ENCODE measurements around the gene MALT1. TPM values are rescaled to one million over a fixed set of nuclear protein-coding genes. Genes with fewer than 3 reads are reported as not detected.
"Not testable (repeated sequence)": the region's sequence is repeated elsewhere in the genome, so short reads cannot be mapped to it uniquely, and the experiment has no call there.

MALT1 gene
- total and polyA plus RNA-seq, 2 donors: 8.1 to 48.5 TPM

DNA sequence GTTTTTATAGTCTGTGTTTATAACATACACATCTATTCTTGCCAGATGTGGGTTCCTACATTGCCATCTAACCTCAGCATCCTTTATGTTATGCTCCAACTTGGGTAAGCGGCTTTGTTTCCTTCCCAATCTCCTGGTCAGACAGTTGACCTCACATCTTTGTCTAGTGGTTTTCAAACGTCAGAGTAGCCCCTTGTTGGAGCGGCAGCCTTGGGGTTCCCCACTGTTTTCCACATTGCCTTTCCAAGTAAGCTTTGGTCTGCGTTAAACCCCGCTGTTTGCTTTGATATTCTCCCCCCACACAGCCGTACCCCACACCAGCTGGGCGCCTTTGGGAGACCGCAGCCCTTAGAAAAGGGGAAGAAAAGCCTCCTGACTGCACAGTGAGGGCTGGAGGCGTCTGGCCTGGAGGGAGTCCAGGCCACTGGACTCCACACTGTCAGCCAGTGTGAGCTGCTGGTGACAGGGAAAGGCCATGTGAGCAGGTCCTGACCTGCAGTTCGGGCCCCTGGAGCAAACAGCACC is 83.3 kb downstream of the MALT1 start:
- 47% methylated on average over 10 of the region's 10 CpGs for WGBS
- no peaks in the 10 kb centered on the region for H3K4me1 ChIP-seq (ENCODE audit: insufficient read depth)
- no peak overlapping the region for H3K27ac ChIP-seq (ENCODE audit: low read depth)
- no peak for DNase-seq (ENCODE audit: extremely low spot score)
- H3K4me3 ChIP-seq (ENCODE audit: low read depth, low read length): no peak overlapping the region
- H3K36me3 ChIP-seq (ENCODE audit: insufficient read depth): no peaks in the 10 kb centered on the region

DNA sequence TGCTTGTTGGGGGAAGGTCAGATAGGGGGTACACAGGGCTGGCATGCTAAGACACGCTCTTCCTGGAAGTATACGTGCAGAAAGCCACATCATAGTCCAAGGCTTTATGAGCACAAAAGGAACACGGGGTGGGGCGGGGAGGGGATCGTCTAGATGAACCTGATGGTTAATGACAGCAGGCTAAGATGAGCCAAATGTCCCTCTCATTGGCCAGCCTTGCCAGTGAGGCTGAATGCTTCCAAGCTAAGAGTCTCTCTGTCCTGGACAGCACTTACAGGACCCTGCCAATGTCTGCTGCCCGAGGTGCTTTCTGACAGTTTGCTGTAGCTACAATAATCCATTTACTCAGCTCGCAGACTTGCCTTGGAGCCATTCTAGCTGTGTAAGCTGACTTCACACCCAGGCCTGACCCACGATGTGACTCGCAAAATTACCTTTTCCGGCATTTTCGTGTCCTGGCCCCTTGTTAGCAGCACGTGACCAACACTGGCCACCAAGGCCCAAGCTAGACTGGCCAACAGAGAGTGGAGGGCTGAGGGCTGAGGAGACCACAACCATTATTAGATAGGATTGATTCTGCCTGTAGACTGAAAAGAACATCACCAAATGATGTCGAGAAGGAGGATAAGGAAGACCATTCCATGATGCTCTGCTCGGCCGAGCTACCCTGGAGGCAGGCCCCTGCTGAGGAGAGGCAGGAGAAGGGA is 84.2 kb downstream of the MALT1 start:
- no peak overlapping the region for H3K27ac ChIP-seq (ENCODE audit: low read depth)
- no peaks in the 10 kb centered on the region for H3K4me1 ChIP-seq (ENCODE audit: insufficient read depth)
- DNase-seq (ENCODE audit: extremely low spot score): peak; percentile 50
- 79% methylated on average over 15 of the region's 15 CpGs for WGBS
- no peaks in the 10 kb centered on the region for H3K36me3 ChIP-seq (ENCODE audit: insufficient read depth)
- no peak overlapping the region for H3K4me3 ChIP-seq (ENCODE audit: low read depth, low read length)

DNA sequence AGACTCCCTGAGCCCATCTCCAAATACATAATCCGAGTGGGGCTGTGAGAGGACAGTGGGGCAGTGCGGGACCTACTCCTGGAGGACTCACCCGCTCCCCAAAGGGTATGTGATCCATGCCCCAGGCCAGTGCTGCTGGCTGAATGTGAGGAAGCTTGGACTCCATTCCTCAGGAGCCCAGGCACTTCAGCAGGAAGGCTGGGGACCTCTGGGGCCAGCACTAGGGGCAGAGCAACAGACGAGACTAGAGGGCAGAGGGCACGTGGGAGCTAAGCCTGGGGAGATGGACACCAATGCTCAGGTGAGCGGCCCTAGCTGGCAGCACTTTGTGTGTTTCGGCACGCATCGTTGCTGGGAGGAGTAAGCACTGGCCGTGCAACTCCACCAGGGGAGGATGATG is 84.9 kb downstream of the MALT1 start:
- Histone ChIP-seq H3K4me1 (ENCODE audit: insufficient read depth) (no peaks in the 10 kb centered on the region), H3K36me3 (ENCODE audit: insufficient read depth) (no peaks in the 10 kb centered on the region), H3K4me3 (ENCODE audit: low read depth, low read length) (no peak overlapping the region), H3K27ac (ENCODE audit: low read depth) (no peak overlapping the region)
- DNase-seq (ENCODE audit: extremely low spot score): no peak
- WGBS: 94% methylated on average over 10 of the region's 10 CpGs

DNA sequence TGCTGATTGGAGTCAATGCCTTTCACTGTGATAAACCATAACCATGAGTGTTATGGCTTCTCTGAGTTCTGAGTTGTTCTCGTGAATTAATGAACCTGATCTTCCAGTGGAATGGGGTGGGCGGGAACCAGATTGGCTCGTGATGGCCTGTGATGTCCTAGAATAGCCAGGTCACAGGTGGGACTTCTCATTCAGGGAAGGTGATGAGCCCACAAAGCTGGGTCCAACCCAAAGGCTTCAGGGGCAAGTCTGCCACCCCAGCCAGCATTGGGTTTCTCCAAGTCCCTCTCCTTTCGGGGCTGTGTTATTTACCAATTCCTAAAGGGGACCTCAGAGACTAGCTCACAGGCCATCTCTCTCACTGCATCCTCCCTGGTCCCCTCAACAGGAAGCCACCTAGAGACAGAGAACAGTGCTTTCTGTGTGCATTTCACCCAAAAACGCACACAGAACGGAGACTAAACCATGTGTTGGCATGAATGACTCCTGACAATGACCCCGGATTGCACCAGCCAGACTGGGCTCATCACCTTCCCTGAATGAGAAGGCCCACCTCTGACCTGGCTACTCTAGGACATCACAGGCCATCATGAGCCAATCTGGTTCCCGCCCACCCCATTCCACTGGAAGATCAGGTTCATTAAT is 85.5 kb downstream of the MALT1 start:
- 92% methylated on average over 8 of the region's 8 CpGs for WGBS
- DNase-seq (ENCODE audit: extremely low spot score): no peak
- no peak overlapping the region for H3K4me3 ChIP-seq (ENCODE audit: low read depth, low read length)
- H3K36me3 ChIP-seq (ENCODE audit: insufficient read depth): no peaks in the 10 kb centered on the region
- H3K27ac ChIP-seq (ENCODE audit: low read depth): no peak overlapping the region
- H3K4me1 ChIP-seq (ENCODE audit: insufficient read depth): no peaks in the 10 kb centered on the region

GRCh38 chr18:58757351-58757750 is 86.1 kb downstream of the MALT1 start:
- H3K36me3 ChIP-seq (ENCODE audit: insufficient read depth); H3K4me3 ChIP-seq (ENCODE audit: low read depth, low read length); H3K27ac ChIP-seq (ENCODE audit: low read depth); H3K4me1 ChIP-seq (ENCODE audit: insufficient read depth); DNase-seq (ENCODE audit: extremely low spot score): not testable (repeated sequence)
- 95% methylated on average over 7 of the region's 7 CpGs for WGBS

- no peak overlapping the region for H3K27ac ChIP-seq (ENCODE audit: low read depth)
- no peaks in the 10 kb centered on the region for H3K4me1 ChIP-seq (ENCODE audit: insufficient read depth)
- no peak for DNase-seq (ENCODE audit: extremely low spot score)
- no peak overlapping the region for H3K4me3 ChIP-seq (ENCODE audit: low read depth, low read length)
- H3K36me3 ChIP-seq (ENCODE audit: insufficient read depth): no peaks in the 10 kb centered on the region
- 82% methylated on average over 3 of the region's 3 CpGs for WGBS
Observed at GRCh38 chr18:58758046-58758445, 86.8 kb downstream of the MALT1 start.

- DNase-seq (ENCODE audit: extremely low spot score): no peak
- 84% methylated on average over 9 of the region's 9 CpGs for WGBS
- Histone ChIP-seq H3K36me3 (ENCODE audit: insufficient read depth) (no peaks in the 10 kb centered on the region), H3K4me1 (ENCODE audit: insufficient read depth) (no peaks in the 10 kb centered on the region), H3K4me3 (ENCODE audit: low read depth, low read length) (no peak overlapping the region), H3K27ac (ENCODE audit: low read depth) (no peak overlapping the region)
Observed at GRCh38 chr18:58758606-58759005, 87.3 kb downstream of the MALT1 start.

DNA sequence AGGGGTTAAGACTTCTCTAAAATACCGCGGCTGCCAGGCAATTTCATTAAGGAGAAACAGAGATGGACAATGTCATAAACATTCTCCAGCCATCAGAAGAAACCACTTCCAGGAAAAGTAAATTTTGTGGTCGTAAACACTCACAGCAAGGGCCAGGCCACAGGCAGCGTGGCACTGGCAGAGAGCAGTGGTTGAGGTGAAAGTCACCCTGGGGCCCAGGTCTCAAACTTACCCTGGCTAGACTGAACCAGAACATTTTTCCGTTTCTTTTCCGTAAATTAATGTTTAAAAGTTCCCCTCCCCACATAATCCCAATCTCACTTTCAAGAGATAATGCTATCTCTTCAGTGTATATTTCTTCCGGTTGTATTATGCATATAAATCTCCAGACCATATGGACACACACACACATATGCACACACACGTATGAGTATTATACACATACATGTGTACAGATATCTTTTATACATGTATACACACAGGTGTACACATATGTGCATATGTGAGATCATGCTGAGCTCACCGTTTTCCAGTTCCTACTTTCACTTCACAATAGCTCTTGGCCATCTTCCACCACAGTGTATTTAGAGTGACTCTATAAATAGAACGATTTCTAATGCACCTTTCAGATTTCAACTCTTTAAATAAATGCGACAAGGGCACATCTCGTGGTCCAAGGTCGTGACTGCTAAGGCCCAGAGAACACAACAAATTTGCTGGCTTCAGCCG is 90.1 kb downstream of the MALT1 start:
- 62% methylated on average over 14 of the region's 14 CpGs for WGBS
- Histone ChIP-seq H3K36me3 (ENCODE audit: insufficient read depth) (no peaks in the 10 kb centered on the region), H3K4me1 (ENCODE audit: insufficient read depth) (no peaks in the 10 kb centered on the region), H3K4me3 (ENCODE audit: low read depth, low read length) (no peak overlapping the region), H3K27ac (ENCODE audit: low read depth) (no peak overlapping the region)
- DNase-seq (ENCODE audit: extremely low spot score): no peak

DNA sequence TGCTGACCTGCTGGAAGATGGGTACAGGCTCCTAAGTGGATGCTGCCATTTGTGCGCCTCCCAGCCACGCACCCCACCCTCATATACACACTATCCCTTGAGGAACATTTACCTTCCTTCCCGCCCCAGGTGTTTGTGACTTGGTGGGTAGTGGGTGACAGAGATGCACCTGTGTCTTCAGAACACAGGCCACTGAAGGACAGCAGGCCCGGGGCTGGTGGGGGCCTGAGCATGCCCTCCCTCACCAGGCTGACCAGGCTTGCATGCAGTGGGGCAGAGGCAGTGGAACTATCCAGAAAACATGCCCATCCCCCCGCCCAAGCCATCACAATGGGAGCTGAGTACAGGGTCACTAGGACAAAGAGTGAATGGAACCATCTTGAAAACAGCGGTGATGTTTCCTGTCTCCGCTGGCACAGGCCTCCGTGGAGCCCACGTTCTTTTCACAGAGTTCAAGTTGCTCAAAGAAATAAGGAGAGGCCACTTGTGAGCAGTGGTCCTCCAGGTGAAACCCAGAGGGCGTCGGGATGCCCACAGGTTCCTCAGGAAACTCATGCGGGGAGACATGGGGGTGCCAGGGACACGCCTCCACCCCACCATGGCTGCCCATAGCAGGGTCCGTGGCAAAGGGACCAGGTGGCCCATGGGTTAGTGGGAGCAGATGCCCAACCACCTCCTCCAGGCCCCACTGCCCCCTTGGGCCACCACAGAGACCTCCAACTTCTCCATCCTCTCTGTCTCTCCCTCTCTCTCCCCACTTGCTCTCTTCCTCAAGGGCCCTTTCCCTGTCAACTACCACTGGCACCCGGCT is 90.9 kb downstream of the MALT1 start:
- DNase-seq (ENCODE audit: extremely low spot score): no peak
- Histone ChIP-seq H3K4me1 (ENCODE audit: insufficient read depth) (no peaks in the 10 kb centered on the region), H3K4me3 (ENCODE audit: low read depth, low read length) (no peak overlapping the region), H3K36me3 (ENCODE audit: insufficient read depth) (no peaks in the 10 kb centered on the region), H3K27ac (ENCODE audit: low read depth) (no peak overlapping the region)
- 93% methylated on average over 15 of the region's 15 CpGs for WGBS

- Histone ChIP-seq H3K36me3 (ENCODE audit: insufficient read depth) (no peaks in the 10 kb centered on the region), H3K4me1 (ENCODE audit: insufficient read depth) (no peaks in the 10 kb centered on the region), H3K27ac (ENCODE audit: low read depth) (no peak overlapping the region), H3K4me3 (ENCODE audit: low read depth, low read length) (no peak overlapping the region)
- no peak for DNase-seq (ENCODE audit: extremely low spot score)
- WGBS: 90% methylated on average over 10 of the region's 10 CpGs
Observed at GRCh38 chr18:58762781-58763171, 91.5 kb downstream of the MALT1 start.

DNA sequence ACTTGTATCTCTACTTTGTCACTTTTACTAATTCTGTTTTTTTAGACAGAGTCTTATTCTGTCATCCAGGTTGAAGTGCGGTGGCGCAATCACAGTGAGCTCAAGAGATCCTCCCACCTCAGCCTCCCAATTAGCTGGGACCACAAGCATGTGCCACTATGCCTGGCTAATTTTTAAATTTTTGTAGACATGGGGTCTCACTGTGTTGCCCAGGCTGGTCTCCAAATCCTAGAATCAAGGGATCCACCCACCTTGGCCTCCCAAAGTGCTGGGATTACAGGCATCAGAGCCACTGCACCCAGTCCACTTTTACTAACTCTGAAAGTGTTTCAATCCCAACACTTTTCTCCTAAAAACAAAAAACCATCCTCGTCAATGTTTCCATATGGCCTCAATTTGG is 94.9 kb downstream of the MALT1 start:
- no peak for DNase-seq (ENCODE audit: extremely low spot score)
- WGBS: 76% methylated on average over 3 of the region's 3 CpGs
- Histone ChIP-seq H3K4me3 (ENCODE audit: low read depth, low read length) (no peak overlapping the region), H3K27ac (ENCODE audit: low read depth) (no peak overlapping the region), H3K4me1 (ENCODE audit: insufficient read depth) (no peaks in the 10 kb centered on the region), H3K36me3 (ENCODE audit: insufficient read depth) (no peaks in the 10 kb centered on the region)

DNA sequence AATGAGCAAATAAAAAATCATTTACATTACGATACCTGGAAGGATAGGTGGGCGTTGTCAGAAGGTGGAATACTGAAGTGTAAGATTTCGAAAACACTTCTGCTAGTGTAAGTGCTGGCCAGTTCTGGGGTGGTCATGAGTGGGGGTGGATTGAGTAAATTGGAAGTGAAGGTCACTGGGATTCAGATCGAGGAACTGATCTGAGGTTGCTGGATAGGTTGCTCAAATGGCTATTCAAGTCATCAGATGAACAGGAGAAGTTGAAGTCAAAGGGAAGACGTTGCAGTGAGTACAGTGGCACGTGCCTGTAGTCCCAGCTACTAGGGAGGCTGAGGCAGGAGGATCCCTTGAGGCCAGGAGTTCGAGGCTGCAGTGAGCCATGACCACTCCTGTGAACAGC is 95.7 kb downstream of the MALT1 start:
- no peak for DNase-seq (ENCODE audit: extremely low spot score)
- WGBS: 87% methylated on average over 7 of the region's 7 CpGs
- H3K4me1 ChIP-seq (ENCODE audit: insufficient read depth): no peaks in the 10 kb centered on the region
- no peak overlapping the region for H3K4me3 ChIP-seq (ENCODE audit: low read depth, low read length)
- no peaks in the 10 kb centered on the region for H3K36me3 ChIP-seq (ENCODE audit: insufficient read depth)
- no peak overlapping the region for H3K27ac ChIP-seq (ENCODE audit: low read depth)

DNA sequence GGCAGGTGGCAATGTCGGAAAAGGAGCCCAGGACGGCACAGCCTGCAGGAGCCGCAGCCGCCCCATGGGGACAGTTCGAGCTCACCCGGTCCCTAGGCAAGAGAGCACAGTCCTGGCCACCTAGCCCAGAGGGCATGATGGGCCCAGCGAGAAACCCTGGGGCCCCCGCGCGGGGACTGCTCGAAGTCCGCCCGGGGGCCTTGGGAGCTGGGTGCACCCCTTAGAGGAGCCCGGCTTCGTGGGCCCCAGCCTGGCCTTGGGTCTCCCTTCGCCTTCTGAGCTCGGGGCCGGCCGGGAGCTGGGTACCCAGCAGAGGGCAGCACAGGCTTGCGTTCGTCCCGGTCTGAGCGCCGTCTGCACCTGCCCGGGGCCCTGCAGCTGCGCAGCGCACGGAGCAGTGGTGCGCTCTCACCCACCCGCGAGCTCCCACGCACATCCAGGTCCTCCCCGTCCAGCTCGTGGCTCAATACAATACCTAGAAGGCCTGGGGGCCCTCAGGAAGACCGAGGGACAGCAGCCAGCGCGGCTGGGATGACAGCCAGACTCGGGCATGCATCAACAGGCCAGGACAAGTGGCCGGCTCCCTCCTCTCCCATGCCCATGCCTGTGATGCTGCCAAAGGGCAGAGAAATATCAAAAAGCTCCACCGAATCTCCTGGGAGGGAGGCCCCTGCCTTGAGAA is 97.2 kb downstream of the MALT1 start:
- 14% methylated on average over 40 of the region's 40 CpGs for WGBS
- Histone ChIP-seq H3K4me3 (ENCODE audit: low read depth, low read length) (no peak overlapping the region), H3K4me1 (ENCODE audit: insufficient read depth) (no peaks in the 10 kb centered on the region), H3K27ac (ENCODE audit: low read depth) (no peak overlapping the region), H3K36me3 (ENCODE audit: insufficient read depth) (no peaks in the 10 kb centered on the region)
- DNase-seq (ENCODE audit: extremely low spot score): no peak
